Measurements from ENCODE around the gene CNTNAP2. TPM values are rescaled to one million over a fixed set of nuclear protein-coding genes. Genes with fewer than 3 reads are reported as not detected.

Gene CNTNAP2
- polyA plus RNA-seq, 2 donors, result 0.41 to 0.48 TPM

DNA sequence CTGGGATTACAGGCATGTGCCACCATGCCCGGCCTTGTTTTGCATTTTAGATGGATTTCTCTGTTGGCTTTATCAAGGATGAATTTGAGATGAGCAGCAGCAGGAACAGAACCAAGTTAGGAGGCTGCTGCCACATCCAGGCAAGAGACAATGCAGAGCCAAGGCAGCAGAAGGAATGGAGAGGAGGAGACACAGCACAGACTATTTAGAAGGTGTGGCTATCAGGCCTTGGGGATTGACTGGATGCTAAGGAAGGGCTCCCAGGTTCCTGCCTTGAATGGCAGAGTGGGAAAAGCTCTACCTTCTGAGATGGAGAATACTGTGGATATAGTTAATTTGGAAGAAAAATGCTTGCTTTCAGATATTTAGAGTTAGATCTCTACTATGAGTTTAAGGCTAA is 1989.3 kb downstream of the CNTNAP2 start:
- no peaks in the 10 kb centered on the region for H3K27me3 ChIP-seq (ENCODE audit: control insufficient read depth in 1 of 2, insufficient read depth in 2 of 2, low read length in 2 of 2)
- H3K4me1 ChIP-seq (ENCODE audit: control insufficient read depth in 2 of 2, insufficient read depth in 2 of 2, low read length in 1 of 2), result peaks cover 0 to 2% of the 10 kb centered on the region in 2 donors
- WGBS, 2 donors, result 88 to 89% methylated on average over 1 of the region's 1 CpG
- H3K27ac ChIP-seq (ENCODE audit: low read depth in 2 of 2, low read length in 1 of 2), result no peak overlapping the region
- H3K9me3 ChIP-seq (ENCODE audit: control insufficient read depth in 2 of 2, insufficient read depth in 1 of 2, low read depth in 1 of 2, low read length in 1 of 2), result no peaks in the 10 kb centered on the region
- no peaks in the 10 kb centered on the region for H3K36me3 ChIP-seq (ENCODE audit: control insufficient read depth in 2 of 2, insufficient read depth in 2 of 2, low read length in 1 of 2)
- no peak overlapping the region for H3K4me3 ChIP-seq (ENCODE audit: low read depth in 1 of 2, low read length in 2 of 2)

DNA sequence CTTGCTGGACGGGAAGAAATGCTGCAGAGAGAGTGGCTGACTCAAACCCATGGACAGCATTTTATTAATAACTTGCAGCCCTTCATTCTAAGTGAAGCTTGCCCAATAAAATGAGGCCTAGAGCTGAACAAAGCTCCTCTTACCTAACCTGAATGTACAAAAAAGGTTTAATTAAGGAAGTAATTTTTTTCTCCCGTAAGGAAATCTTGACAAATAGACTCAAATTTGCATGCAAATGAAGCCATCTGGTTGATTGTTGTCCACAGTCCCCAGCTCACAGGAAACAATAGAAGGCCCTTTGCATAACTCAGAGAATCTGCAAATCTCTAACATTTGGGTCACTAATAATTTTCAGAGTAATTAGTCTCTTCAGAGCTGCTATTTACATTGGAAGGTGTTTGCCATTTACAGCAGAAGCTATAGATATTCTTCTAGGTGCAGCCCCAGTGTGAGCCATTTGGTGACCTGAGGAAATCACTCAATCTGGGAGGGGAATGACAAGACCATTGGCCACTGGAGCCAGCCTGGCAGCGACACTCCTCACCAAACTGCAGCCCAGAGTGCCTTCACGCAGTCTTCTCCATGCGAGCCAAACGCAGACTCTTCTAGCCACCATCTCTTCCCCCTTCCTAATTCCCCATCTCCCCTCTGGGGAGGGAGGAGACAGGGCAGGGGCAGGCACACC is 1991.0 kb downstream of the CNTNAP2 start:
- WGBS, 2 donors, result 81 to 82% methylated on average over 6 of the region's 6 CpGs
- no peak overlapping the region for H3K4me3 ChIP-seq (ENCODE audit: low read depth in 1 of 2, low read length in 2 of 2)
- H3K27ac ChIP-seq (ENCODE audit: low read depth in 2 of 2, low read length in 1 of 2), result no peak overlapping the region
- H3K36me3 ChIP-seq (ENCODE audit: control insufficient read depth in 2 of 2, insufficient read depth in 2 of 2, low read length in 1 of 2), result no peaks in the 10 kb centered on the region
- H3K27me3 ChIP-seq (ENCODE audit: control insufficient read depth in 1 of 2, insufficient read depth in 2 of 2, low read length in 2 of 2), result no peaks in the 10 kb centered on the region
- no peaks in the 10 kb centered on the region for H3K9me3 ChIP-seq (ENCODE audit: control insufficient read depth in 2 of 2, insufficient read depth in 1 of 2, low read depth in 1 of 2, low read length in 1 of 2)
- peaks cover 0 to 2% of the 10 kb centered on the region in 2 donors for H3K4me1 ChIP-seq (ENCODE audit: control insufficient read depth in 2 of 2, insufficient read depth in 2 of 2, low read length in 1 of 2)

DNA sequence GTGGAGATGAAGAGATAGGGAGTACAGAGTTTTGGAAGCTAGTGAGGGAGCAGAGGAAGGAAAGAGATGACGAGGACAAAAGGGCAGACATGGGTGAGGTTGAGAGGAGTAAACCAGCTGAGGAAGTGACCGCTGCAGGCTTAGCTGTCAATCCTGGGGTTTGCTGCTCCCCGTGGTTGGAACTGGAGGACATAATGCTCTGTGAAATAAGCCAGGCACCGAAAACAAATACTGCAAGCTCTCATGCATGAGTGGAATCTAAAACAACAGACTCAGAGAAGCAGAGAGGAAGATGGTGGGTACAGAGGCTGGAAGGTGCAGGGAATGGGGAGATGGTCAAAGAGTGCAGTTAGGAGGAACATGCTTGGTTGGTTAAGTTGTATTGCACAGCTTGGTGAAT is 1991.8 kb downstream of the CNTNAP2 start:
- Histone ChIP-seq H3K27ac (ENCODE audit: low read depth in 2 of 2, low read length in 1 of 2) (no peak overlapping the region), H3K27me3 (ENCODE audit: control insufficient read depth in 1 of 2, insufficient read depth in 2 of 2, low read length in 2 of 2) (no peaks in the 10 kb centered on the region), H3K4me1 (ENCODE audit: control insufficient read depth in 2 of 2, insufficient read depth in 2 of 2, low read length in 1 of 2) (peaks cover 0 to 2% of the 10 kb centered on the region in 2 donors), H3K9me3 (ENCODE audit: control insufficient read depth in 2 of 2, insufficient read depth in 1 of 2, low read depth in 1 of 2, low read length in 1 of 2) (no peaks in the 10 kb centered on the region), H3K4me3 (ENCODE audit: low read depth in 1 of 2, low read length in 2 of 2) (no peak overlapping the region), H3K36me3 (ENCODE audit: control insufficient read depth in 2 of 2, insufficient read depth in 2 of 2, low read length in 1 of 2) (no peaks in the 10 kb centered on the region)
- WGBS, 2 donors, result 61 to 68% methylated on average over 4 of the region's 4 CpGs

DNA sequence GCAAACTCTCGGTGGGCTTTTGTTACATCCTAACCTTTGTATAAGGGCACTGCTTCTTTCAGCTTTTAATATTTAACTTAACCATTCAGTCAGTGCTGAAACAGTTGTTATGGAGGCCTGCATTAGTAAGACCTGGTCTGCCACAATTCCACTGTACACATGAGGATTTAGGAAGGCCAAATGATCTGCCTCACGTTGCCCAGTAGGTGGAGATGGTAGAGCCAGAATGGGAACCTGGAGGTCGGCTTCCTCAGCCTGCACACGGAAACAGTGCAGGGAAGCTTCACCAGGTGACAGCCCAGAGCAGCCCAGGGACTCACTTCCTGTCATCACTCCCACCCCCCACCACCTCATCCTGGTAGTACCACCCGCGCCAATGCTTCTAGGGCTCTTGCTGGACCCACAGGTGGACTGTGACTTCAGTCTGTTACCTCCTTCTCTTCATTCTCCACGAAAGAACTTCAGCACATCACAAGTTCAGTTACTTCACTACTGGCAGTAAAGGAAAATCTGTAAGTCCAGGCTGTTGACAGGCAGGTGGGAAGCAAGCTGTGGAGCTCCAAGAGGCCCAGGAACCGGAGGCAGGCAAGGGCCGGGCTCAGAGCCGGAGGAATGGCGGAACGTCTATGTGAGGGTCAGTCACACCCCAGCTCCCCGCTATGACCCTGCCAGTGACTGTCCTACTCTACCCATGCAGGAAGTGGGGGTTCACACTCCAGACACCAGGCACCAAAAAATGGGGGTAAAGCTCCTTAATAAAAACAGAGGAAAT is 1993.7 kb downstream of the CNTNAP2 start:
- Histone ChIP-seq H3K4me1 (ENCODE audit: control insufficient read depth in 2 of 2, insufficient read depth in 2 of 2, low read length in 1 of 2) (peaks cover 0 to 2% of the 10 kb centered on the region in 2 donors), H3K36me3 (ENCODE audit: control insufficient read depth in 2 of 2, insufficient read depth in 2 of 2, low read length in 1 of 2) (no peaks in the 10 kb centered on the region), H3K27me3 (ENCODE audit: control insufficient read depth in 1 of 2, insufficient read depth in 2 of 2, low read length in 2 of 2) (no peaks in the 10 kb centered on the region), H3K27ac (ENCODE audit: low read depth in 2 of 2, low read length in 1 of 2) (no peak overlapping the region), H3K9me3 (ENCODE audit: control insufficient read depth in 2 of 2, insufficient read depth in 1 of 2, low read depth in 1 of 2, low read length in 1 of 2) (no peaks in the 10 kb centered on the region), H3K4me3 (ENCODE audit: low read depth in 1 of 2, low read length in 2 of 2) (no peak overlapping the region)
- 75 to 81% methylated on average over 13 of the region's 13 CpGs for WGBS, 2 donors

DNA sequence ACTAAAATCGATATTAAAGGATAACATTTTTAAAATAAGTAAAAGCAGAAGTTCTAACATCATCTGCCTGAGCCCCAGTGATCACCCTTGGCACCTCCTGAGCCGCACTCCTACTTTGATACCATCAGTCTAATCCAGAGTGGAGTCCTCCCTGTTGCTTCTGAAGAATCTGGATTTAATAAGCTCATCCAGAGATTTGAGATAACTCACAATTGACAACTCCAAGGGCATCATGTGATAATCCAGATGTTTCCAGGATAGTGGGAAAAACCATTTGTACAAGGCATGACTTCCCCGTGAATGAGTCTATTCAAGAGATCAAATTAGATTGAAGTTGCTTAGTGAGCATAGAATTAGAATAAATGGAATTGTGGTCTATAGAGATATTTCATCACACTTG is 1998.2 kb downstream of the CNTNAP2 start:
- Histone ChIP-seq H3K27me3 (ENCODE audit: control insufficient read depth in 1 of 2, insufficient read depth in 2 of 2, low read length in 2 of 2) (no peaks in the 10 kb centered on the region), H3K4me3 (ENCODE audit: low read depth in 1 of 2, low read length in 2 of 2) (no peak overlapping the region), H3K4me1 (ENCODE audit: control insufficient read depth in 2 of 2, insufficient read depth in 2 of 2, low read length in 1 of 2) (no peaks in the 10 kb centered on the region), H3K36me3 (ENCODE audit: control insufficient read depth in 2 of 2, insufficient read depth in 2 of 2, low read length in 1 of 2) (no peaks in the 10 kb centered on the region), H3K27ac (ENCODE audit: low read depth in 2 of 2, low read length in 1 of 2) (no peak overlapping the region), H3K9me3 (ENCODE audit: control insufficient read depth in 2 of 2, insufficient read depth in 1 of 2, low read depth in 1 of 2, low read length in 1 of 2) (no peaks in the 10 kb centered on the region)
- 84 to 86% methylated on average over 3 of the region's 3 CpGs for WGBS, 2 donors

DNA sequence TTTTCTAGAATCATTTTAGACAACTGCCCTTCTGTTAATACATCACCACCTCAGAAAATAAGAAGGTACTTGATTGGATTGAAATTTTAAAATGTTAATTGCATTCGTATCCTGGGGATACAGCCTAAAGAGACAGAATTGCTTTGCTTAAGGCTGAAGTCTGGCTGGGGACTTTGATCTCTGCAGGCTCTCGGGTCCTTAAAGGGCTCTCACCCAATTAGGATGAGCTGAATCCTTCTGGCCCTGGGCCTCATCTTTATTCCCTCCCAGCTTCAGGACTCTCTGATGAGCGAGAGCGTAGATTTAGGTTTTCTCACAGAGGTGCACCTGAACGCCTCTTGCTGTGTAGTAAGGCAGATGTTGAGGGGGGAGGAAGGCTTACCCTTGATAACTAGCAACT is 1998.7 kb downstream of the CNTNAP2 start:
- Histone ChIP-seq H3K36me3 (ENCODE audit: control insufficient read depth in 2 of 2, insufficient read depth in 2 of 2, low read length in 1 of 2) (no peaks in the 10 kb centered on the region), H3K27ac (ENCODE audit: low read depth in 2 of 2, low read length in 1 of 2) (no peak overlapping the region), H3K4me3 (ENCODE audit: low read depth in 1 of 2, low read length in 2 of 2) (no peak overlapping the region), H3K4me1 (ENCODE audit: control insufficient read depth in 2 of 2, insufficient read depth in 2 of 2, low read length in 1 of 2) (no peaks in the 10 kb centered on the region), H3K9me3 (ENCODE audit: control insufficient read depth in 2 of 2, insufficient read depth in 1 of 2, low read depth in 1 of 2, low read length in 1 of 2) (no peaks in the 10 kb centered on the region), H3K27me3 (ENCODE audit: control insufficient read depth in 1 of 2, insufficient read depth in 2 of 2, low read length in 2 of 2) (no peaks in the 10 kb centered on the region)
- 59 to 66% methylated on average over 5 of the region's 5 CpGs for WGBS, 2 donors

DNA sequence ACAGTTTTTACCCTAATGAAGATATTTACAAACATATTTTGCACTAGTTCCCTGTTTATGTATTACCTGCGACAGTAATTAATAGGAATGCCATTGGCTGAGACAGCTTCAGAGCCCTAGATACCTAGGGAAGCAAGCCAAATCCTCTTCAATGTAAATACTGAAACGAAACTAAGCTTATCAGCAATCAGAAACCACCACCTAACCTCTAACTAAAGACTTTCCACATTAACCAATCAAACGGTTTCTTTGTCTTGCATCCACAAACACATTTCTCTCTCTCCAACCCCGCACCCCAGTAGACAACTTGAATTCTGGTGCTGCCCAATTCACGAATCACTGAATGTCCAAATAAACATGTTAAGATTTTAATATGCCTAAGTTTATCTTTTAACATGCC is 1999.6 kb downstream of the CNTNAP2 start:
- H3K36me3 ChIP-seq (ENCODE audit: control insufficient read depth in 2 of 2, insufficient read depth in 2 of 2, low read length in 1 of 2), result no peaks in the 10 kb centered on the region
- H3K9me3 ChIP-seq (ENCODE audit: control insufficient read depth in 2 of 2, insufficient read depth in 1 of 2, low read depth in 1 of 2, low read length in 1 of 2), result no peaks in the 10 kb centered on the region
- WGBS, 2 donors, result 38 to 40% methylated on average over 5 of the region's 5 CpGs
- no peak overlapping the region for H3K27ac ChIP-seq (ENCODE audit: low read depth in 2 of 2, low read length in 1 of 2)
- H3K4me1 ChIP-seq (ENCODE audit: control insufficient read depth in 2 of 2, insufficient read depth in 2 of 2, low read length in 1 of 2), result no peaks in the 10 kb centered on the region
- no peak overlapping the region for H3K4me3 ChIP-seq (ENCODE audit: low read depth in 1 of 2, low read length in 2 of 2)
- H3K27me3 ChIP-seq (ENCODE audit: control insufficient read depth in 1 of 2, insufficient read depth in 2 of 2, low read length in 2 of 2), result no peaks in the 10 kb centered on the region

DNA sequence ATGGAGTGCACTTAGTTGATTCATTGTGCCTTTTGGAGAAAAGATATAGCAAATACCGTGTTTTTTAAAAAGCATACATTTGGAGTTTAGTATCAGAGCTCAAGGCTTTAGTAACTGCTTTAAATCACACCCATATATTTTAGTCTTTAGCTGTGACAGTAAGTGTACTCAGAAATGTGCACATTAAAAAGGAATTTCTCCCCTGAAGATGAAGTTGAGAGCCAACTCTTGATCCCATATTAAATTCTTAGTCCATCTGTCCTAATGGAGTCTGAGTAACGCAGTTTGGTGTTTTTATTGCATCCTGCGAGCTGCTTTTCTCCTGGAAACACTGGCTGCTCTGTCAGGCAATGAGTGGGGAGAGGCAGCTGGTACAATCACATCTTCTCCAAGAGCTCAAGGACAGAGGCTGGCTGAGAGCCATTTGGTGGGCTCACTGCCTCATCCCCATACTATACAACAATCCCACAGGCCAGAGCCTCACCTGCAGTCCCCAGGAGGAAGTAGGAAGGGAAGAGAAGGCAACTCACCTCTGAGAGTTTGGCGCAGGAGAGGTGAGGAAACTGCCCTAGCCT is 2000.3 kb downstream of the CNTNAP2 start:
- Histone ChIP-seq H3K36me3 (ENCODE audit: control insufficient read depth in 2 of 2, insufficient read depth in 2 of 2, low read length in 1 of 2) (no peaks in the 10 kb centered on the region), H3K4me3 (ENCODE audit: low read depth in 1 of 2, low read length in 2 of 2) (no peak overlapping the region), H3K9me3 (ENCODE audit: control insufficient read depth in 2 of 2, insufficient read depth in 1 of 2, low read depth in 1 of 2, low read length in 1 of 2) (no peaks in the 10 kb centered on the region), H3K27me3 (ENCODE audit: control insufficient read depth in 1 of 2, insufficient read depth in 2 of 2, low read length in 2 of 2) (no peaks in the 10 kb centered on the region), H3K4me1 (ENCODE audit: control insufficient read depth in 2 of 2, insufficient read depth in 2 of 2, low read length in 1 of 2) (no peaks in the 10 kb centered on the region), H3K27ac (ENCODE audit: low read depth in 2 of 2, low read length in 1 of 2) (no peak overlapping the region)
- 69 to 75% methylated on average over 4 of the region's 4 CpGs for WGBS, 2 donors

DNA sequence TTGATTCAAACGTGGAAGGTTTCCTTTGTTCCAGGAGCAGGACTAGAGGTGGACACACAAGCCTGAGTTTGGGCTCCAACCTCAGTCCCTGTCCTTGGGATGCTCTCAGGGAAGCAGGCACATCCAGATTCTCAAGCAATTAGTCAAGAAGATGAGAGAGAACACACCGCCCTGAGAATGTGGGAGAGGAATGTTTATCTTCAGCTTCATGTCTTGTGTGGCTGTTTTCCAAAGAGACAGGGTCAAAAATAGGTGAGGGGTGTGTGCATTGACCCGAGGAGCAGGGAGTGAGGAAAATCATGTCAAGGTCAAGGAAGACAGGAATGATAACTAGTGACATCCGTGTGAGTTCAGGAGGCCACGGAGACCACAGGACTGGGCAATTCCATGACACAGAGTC is 2001.8 kb downstream of the CNTNAP2 start:
- 52 to 56% methylated on average over 5 of the region's 5 CpGs for WGBS, 2 donors
- H3K4me1 ChIP-seq (ENCODE audit: control insufficient read depth in 2 of 2, insufficient read depth in 2 of 2, low read length in 1 of 2), result no peaks in the 10 kb centered on the region
- H3K9me3 ChIP-seq (ENCODE audit: control insufficient read depth in 2 of 2, insufficient read depth in 1 of 2, low read depth in 1 of 2, low read length in 1 of 2), result no peaks in the 10 kb centered on the region
- H3K36me3 ChIP-seq (ENCODE audit: control insufficient read depth in 2 of 2, insufficient read depth in 2 of 2, low read length in 1 of 2), result no peaks in the 10 kb centered on the region
- H3K27ac ChIP-seq (ENCODE audit: low read depth in 2 of 2, low read length in 1 of 2), result no peak overlapping the region
- no peak overlapping the region for H3K4me3 ChIP-seq (ENCODE audit: low read depth in 1 of 2, low read length in 2 of 2)
- H3K27me3 ChIP-seq (ENCODE audit: control insufficient read depth in 1 of 2, insufficient read depth in 2 of 2, low read length in 2 of 2), result no peaks in the 10 kb centered on the region
